ENCODE results near the gene BID. TPM values are rescaled to one million over a fixed set of nuclear protein-coding genes. Genes with fewer than 3 reads are reported as not detected.
A peak's percentile ranks its signal among the peaks of the same experiment; 100 is the strongest.

The BID gene
- total RNA-seq, 4 donors from 2014 or later: 4.6 to 18.3 (median 14.9) TPM

- no peak overlapping the region for H3K27ac ChIP-seq
- no peaks in the 10 kb centered on the region for H3K27me3 ChIP-seq
- no peak for DNase-seq
- no peaks in the 10 kb centered on the region for H3K9me3 ChIP-seq
- no peaks in the 10 kb centered on the region for H3K36me3 ChIP-seq
- 94 to 95% methylated on average over 13 of the region's 13 CpGs for WGBS, 2 donors
- H3K4me1 ChIP-seq: peaks cover 6 to 20% of the 10 kb centered on the region in 2 donors
- TF ChIP-seq POLR2A (IDR thresholded peaks at IDR 0.05) (no peak), CTCF (IDR thresholded peaks at IDR 0.05) (no peak)
- intact Hi-C loops (cut with DNase I): no loop called here
- H3K4me3 ChIP-seq (replicated peaks in 1 of 3): no peak overlapping the region
Observed at GRCh38 chr22:17782621-17783020, 8.4 kb upstream of the BID start.

GRCh38 chr22:17782158-17782557, 7.9 kb upstream of the BID start:
- Histone ChIP-seq H3K4me1 (peaks cover 6 to 20% of the 10 kb centered on the region in 2 donors), H3K36me3 (no peaks in the 10 kb centered on the region), H3K9me3 (no peaks in the 10 kb centered on the region), H3K27me3 (no peaks in the 10 kb centered on the region), H3K4me3 (replicated peaks in 1 of 3) (no peak overlapping the region), H3K27ac (no peak overlapping the region)
- no peak for TF ChIP-seq POLR2A (IDR thresholded peaks at IDR 0.05)
- no peak for TF ChIP-seq CTCF (IDR thresholded peaks at IDR 0.05)
- no peak for DNase-seq
- intact Hi-C loops (cut with DNase I): no loop called here
- 78 to 90% methylated on average over 13 of the region's 13 CpGs for WGBS, 2 donors

- no peak overlapping the region for H3K27ac ChIP-seq
- H3K36me3 ChIP-seq: no peaks in the 10 kb centered on the region
- peaks cover 6 to 20% of the 10 kb centered on the region in 2 donors for H3K4me1 ChIP-seq
- peak; percentile 24 to 38 for DNase-seq
- 46 to 47% methylated on average over 11 to 12 of the region's 12 CpGs for WGBS, 2 donors
- no peaks in the 10 kb centered on the region for H3K27me3 ChIP-seq
- no peaks in the 10 kb centered on the region for H3K9me3 ChIP-seq
- TF ChIP-seq CTCF (IDR thresholded peaks at IDR 0.05) (no peak), POLR2A (IDR thresholded peaks at IDR 0.05) (no peak)
- intact Hi-C loops (cut with DNase I): no loop called here
- H3K4me3 ChIP-seq (replicated peaks in 1 of 3): no peak overlapping the region
Observed at GRCh38 chr22:17781319-17782031, 7.2 kb upstream of the BID start.

- WGBS, 2 donors: 64 to 65% methylated on average over 6 to 8 of the region's 10 CpGs
- Histone ChIP-seq H3K27ac (peak overlapping the region in 1 of 3 donors; percentile 2), H3K27me3 (no peaks in the 10 kb centered on the region), H3K4me3 (replicated peaks in 1 of 3) (no peak overlapping the region), H3K36me3 (no peaks in the 10 kb centered on the region), H3K4me1 (peaks cover 6 to 20% of the 10 kb centered on the region in 2 donors), H3K9me3 (no peaks in the 10 kb centered on the region)
- no peak for DNase-seq
- intact Hi-C loops (cut with DNase I): no loop called here
- TF ChIP-seq CTCF (IDR thresholded peaks at IDR 0.05) (no peak), POLR2A (IDR thresholded peaks at IDR 0.05) (no peak)
Observed at GRCh38 chr22:17780741-17781318, 6.6 kb upstream of the BID start.

- Histone ChIP-seq H3K27me3 (no peaks in the 10 kb centered on the region), H3K9me3 (no peaks in the 10 kb centered on the region), H3K27ac (no peak overlapping the region), H3K4me3 (replicated peaks in 1 of 3) (no peak overlapping the region), H3K36me3 (no peaks in the 10 kb centered on the region), H3K4me1 (peaks cover 6 to 20% of the 10 kb centered on the region in 2 donors)
- intact Hi-C loops (cut with DNase I): no loop called here
- TF ChIP-seq POLR2A (IDR thresholded peaks at IDR 0.05) (no peak), CTCF (IDR thresholded peaks at IDR 0.05) (no peak)
- WGBS, 2 donors: 45 to 56% methylated on average over 18 to 19 of the region's 19 CpGs
- no peak for DNase-seq
Observed at GRCh38 chr22:17780116-17780740, 6.0 kb upstream of the BID start.
